H54 (cell line): ENCODE results near the gene HCN4.

Source experiments
- DNase-seq: peaks from one replicate; pipeline ENCODE4 v3.0.0; 2011; ENCODE audit warnings: low spot score, mixed read lengths; ENCODE audit not compliant: insufficient read length
- FAIRE-seq: peaks from 3 replicates; lab custom pipeline; 2011; peaks lifted over from hg19 to GRCh38; lab: Jason Lieb, UNC
- POLR2A ChIP-seq: IDR thresholded peaks from 2 replicates; pipeline ENCODE4 v1.6.1; 2011; ENCODE audit warnings: low read depth, mild to moderate bottlenecking, low read length

The HCN4 gene

DNA sequence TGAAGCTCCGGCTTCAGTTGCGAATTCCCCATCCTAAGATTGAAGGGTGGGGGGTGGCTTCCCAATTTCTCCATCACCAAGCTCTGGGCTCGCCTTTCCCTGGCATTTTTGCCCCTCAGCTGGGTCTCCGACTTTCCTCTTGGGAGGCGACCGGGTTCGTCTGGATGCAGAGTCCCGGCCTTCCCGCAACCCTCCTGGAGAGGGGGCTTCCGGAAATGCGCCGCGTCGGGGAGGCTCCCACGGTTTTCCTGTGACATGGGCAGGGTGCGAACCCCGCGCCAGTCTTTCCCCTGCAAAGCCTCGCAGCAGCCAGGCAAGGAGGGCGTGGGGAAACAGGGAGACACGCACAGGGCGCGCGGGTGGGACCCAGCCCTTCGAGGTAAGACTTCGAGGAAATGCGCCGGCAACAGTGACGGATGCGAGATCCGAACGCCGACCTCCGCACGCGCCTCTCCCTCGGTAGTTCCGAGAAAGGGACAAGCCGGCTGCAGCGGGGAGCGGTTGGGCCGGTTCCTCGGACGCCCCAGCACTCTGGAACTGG lies 466 bp upstream of the HCN4 start:
- TF ChIP-seq POLR2A: no peak
- DNase-seq: no peak
- FAIRE-seq: no peak

DNA sequence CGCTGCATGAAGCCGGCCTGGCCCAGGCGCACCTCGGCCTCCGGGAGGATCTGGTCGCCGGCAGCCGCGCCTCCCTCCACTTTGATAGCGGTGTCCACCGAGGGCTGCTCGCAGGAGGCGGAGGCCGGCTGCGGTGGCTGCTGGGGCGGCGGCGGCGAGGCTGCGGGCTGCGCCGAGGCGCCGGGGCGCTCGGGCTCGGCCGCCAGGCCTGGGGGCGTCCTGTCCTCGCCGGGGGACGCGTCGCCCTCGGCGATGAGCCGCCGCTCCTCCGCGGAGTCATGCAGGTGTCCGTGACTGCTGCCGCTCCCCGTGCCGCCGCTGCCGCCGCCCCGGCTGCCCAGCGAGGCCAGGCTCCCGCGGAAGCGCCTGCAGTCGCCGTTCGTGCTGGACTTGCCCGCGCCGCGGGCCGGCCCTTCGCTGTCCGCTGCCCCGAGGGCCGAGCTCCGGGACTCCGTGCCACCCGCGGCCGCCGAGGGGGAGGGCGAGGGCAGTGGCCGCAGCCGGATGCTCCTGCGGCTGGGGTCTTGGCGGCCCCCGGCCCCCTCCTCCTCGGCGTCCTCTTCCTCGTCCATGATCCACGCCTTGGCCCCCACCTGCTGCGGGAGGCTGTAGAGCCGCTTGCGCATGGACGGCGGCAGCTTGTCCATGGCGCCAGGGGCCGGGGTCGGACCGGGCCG lies 996 bp downstream of the HCN4 start:
- FAIRE-seq (no peak), DNase-seq (no peak)
- no peak for TF ChIP-seq POLR2A

DNA sequence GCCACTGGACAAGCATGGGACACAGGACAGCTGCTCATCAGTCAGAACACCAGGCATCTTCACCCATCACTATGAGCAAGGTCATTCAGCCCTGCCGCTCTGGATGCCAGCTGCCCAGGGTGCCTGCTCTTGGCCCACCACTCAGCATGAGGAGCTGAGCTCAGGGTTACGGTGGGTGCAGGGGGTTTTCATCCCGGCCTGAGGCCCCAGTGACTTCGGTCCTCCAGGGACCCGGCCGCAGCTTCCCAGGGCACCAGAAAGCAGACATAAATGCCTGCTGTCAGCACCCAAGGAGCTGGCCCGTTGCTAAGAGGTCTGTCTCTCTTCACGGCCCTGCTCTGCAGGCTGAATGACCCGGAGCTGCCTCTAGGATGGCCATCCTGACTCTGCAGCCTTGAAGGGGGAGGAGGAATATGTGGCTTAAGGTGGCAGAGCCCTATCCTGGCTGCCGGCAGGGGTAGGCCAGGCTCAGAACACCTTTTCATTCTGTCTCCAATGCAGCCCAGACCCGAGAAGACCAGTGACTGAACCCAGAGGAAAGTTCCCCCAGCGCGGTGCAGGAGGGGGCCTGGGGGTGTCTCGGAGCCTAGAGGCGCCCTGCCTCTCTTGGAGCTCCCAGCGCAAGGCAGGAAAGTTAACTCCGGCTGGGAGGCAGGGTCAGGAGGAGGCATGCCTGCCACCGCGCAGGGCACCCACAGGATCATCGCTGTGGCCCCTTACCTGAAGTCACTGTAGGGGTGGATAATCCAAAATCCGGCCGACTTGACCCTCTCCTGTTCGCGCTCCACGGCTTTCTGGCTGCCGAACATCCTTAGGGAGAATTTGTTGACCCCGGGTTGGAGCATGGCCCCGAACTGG lies 1.8 kb downstream of the HCN4 start:
- no peak for TF ChIP-seq POLR2A
- FAIRE-seq (no peak), DNase-seq (no peak)

DNA sequence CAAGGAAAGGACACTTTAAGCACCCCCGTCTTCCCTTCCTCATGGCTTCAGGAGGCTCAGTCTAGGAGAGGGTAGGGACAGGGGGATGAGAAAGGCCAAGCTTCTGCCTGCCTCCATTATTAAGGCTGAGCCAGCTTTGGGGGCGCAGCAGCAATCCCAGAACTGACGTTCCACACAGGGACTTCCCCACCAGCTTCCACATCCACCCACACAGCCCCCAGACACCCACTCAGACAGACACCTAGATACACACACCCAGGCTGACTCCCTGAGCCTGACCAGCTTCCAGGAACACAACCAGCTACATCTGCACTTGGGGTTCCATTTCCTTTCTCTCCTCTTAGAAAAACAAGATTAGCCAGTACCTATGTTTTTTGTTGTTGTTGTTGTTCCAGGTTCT lies 4.7 kb downstream of the HCN4 start:
- FAIRE-seq: no peak
- TF ChIP-seq POLR2A: no peak
- DNase-seq: no peak

DNA sequence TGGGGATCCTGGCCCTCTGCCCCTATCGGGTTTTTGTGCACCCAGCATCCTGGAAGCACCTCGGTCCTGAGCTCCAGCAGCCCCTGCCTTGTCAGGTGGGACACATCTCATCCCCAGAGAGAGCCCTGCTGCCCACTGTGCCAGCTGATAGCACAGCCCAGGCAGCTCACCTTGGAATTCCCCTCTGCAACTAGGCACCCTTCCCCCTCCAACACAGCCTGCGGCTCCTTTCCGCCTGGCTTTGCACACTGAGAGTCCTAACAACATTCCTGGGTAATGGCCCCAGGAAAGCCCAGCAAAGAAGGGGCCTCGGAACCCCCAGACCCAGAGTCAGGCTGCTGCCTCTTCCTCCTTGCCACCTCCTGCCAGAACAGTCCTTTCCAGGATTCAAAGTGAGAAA lies 5.9 kb downstream of the HCN4 start:
- FAIRE-seq (no peak), DNase-seq (no peak)
- no peak for TF ChIP-seq POLR2A

DNA sequence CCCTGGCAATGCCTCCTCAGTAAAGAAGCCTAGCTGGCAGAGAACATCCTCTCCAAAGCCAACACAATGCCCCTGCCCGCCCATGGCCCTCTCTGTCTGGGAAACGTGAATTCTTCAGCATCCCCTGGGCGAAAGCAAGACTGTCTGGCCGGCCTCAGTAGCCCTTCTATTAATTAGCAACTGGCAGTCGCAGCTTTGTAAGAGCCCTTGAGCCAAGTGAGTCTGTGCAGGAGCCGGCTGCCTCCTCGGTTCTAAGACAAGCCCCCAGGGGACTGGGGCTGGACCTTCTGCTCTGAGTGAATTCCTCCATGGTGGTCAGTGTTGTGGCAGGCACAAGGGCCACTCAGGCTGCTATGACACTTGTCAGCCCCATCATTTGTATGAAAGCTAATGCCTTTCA lies 7.4 kb downstream of the HCN4 start:
- TF ChIP-seq POLR2A: no peak
- no peak for DNase-seq
- no peak for FAIRE-seq

DNA sequence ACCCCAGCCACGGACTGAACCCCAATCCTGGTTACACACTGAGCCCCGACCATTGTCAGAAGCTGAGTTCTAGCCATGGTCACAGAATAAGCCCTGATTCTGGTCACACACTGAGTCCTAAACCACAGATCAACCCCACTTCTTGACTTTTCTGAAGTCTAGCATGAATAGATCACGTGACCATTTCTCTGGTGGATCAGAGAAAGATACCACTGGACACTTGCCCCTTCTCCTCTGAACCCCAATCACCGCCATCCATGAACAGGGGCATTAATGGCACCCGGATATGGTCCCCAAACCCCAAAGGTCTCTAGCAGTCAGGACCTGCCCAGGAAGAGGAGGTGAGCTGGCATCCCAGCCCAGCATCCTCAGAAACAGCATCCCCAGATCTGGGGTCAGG lies 9.1 kb downstream of the HCN4 start:
- no peak for FAIRE-seq
- no peak for DNase-seq
- TF ChIP-seq POLR2A: no peak

DNA sequence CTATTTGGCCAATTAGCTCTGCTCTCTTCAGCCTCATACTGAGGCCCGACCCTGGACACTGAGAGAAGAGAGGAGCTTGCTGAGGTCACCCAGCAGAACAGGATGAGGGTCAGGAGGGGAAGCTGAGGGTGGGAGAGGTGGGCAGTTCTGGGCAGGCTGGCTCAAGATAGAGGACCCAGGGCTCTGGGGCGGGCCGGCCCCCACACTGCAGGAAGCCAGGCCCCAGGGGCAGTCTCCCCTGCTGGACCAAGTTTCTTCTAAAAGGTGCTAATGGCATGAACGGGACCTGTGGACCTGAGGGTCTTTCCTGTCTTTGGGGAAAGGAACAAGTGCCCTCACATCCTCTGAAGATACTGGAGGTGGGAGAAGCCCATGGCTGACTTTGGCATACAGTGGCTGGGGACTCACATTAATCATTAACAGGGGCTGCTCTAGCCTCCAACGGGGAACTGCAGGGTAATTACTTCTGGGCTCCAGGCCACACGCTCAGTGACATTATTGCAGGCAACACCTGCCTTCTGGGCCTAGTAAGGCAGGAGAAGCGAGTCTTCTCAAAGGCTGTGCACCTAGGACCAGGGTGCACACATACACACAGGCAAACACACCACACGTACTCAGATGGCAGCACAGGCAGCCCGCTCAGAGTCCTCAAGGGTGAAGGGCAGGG lies 10.6 kb downstream of the HCN4 start:
- TF ChIP-seq POLR2A: no peak
- DNase-seq (no peak), FAIRE-seq (no peak)

DNA sequence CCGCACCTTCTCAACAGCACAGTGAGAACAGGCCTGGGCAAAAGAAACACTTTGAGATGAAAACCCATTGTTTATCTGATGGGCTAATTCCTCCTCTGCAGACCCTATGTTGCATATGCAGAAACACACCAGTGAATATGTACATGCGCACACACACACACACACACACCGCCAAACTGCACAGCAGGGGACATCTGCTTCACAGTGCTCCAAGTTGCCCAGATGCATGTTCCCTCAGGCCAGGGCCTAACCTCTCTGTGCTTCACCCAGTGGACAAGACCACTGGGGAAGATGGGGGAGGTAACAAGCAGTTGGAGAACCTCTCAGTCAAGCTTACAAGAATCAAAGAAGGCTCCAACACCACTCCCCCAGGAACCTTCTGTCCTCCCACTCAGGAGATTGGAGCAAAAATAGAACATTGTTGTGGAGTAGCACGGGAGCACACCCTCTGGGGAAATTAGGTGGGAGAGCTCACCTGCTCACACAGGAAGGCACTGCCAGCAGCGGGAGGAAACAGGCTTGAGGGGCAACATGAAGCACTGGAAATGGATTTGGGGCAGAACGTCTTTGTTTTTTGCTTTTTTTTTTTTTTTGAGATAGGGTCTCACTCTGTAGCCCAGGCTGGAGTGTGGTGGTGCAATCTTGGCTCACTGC lies 13.0 kb downstream of the HCN4 start:
- DNase-seq (no peak), FAIRE-seq (no peak)
- no peak for TF ChIP-seq POLR2A

DNA sequence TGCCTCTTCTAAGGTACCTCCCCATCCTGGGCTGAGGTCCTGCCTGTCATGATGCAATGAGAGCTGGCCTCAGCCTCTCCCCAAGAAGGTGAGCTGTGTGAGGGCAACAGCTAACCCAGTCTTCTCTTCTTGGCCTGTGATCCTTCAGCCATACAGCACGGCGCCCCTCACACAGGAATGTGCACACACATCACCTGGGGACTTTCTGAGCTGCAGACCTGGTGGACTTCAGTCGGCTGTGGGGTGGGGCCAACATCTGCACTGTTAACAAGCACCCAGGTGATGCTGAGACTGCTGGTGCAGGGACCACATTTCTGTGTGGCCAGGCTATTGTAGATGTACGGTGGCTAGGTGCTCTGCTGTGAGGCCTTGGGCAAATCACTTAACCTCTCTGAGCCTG lies 14.5 kb downstream of the HCN4 start:
- no peak for TF ChIP-seq POLR2A
- FAIRE-seq (no peak), DNase-seq (no peak)

DNA sequence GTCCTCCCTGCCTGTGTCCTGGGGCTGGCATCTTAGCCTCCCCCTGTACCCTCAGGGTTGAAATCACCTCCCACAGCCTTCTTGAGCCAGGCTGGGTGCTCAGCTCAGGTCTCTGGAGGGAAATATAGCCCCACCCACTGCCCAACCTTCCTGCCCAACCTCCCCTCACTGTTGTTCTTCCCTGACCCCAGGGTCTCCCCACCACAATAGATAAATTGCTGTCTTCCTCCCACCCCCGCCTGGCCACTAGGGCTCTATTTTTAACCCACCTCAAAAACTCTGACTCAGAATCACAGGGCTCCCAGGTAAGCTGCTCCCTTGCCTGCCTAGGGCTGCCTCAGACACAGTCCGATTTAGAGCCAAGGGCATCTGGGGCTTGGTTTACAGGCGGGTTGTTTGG lies 15.0 kb downstream of the HCN4 start:
- no peak for DNase-seq

DNA sequence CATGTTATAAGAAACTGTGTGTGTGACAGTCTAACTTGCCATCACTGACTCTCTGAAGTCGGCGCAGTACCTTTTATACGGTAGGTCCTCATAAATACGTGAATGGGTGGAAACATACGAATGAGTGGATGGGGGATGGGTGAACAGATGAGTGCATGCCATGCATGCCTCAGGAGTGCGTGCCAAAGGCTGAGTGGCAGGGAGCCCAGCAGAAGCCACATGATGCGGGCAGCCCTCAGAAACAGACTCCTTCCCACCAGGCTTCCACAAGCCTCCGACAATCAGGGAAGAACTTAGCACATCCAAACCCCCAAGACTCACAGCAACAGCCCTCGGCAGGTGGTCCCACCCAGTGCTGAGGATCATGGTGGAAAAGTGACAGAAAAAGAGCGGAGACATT lies 16.7 kb downstream of the HCN4 start:
- FAIRE-seq: no peak
- DNase-seq: no peak
- TF ChIP-seq POLR2A: no peak

More for the DNA sequence above, 15.0 kb downstream of the HCN4 start:
- TF ChIP-seq POLR2A: no peak
- FAIRE-seq: no peak

DNA sequence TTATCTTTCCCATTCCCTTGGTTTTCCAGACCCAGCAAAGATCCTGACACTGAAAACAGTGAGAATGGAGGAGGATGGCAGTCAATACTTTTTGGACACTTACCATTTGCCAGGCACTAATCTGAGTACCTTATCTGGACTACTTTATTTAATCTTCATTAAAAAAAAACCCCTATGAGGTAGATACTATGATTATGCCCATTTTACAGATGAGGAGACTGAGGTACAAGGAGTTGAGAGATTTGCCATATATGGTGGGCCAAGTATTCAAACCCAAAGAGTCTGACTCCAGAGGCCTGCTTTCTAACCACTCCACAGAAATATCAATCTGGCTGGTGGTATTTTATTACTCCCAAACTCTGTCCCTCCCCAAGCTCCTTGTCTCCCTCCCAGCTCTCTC lies 19.6 kb downstream of the HCN4 start:
- FAIRE-seq (no peak), DNase-seq (no peak)
- no peak for TF ChIP-seq POLR2A
